GM21390 (cell line): ENCODE results near the gene PCSK6.

Experiments
- ATAC-seq: cut with Tn5 transposase; IDR thresholded peaks from one replicate; pipeline ENCODE4 v1.9.1; 2021; ENCODE audit not compliant: unreplicated experiment

Gene PCSK6

GRCh38 chr15:101523560-101523940 is 34.0 kb upstream of the PCSK6 start:
- ATAC-seq: no peak

GRCh38 chr15:101522621-101523559 is 33.4 kb upstream of the PCSK6 start:
- no peak for ATAC-seq

GRCh38 chr15:101522091-101522490 is 32.6 kb upstream of the PCSK6 start:
- ATAC-seq: no peak

GRCh38 chr15:101521591-101521990 is 32.1 kb upstream of the PCSK6 start:
- no peak for ATAC-seq

GRCh38 chr15:101521069-101521468 is 31.6 kb upstream of the PCSK6 start:
- ATAC-seq: no peak

DNA sequence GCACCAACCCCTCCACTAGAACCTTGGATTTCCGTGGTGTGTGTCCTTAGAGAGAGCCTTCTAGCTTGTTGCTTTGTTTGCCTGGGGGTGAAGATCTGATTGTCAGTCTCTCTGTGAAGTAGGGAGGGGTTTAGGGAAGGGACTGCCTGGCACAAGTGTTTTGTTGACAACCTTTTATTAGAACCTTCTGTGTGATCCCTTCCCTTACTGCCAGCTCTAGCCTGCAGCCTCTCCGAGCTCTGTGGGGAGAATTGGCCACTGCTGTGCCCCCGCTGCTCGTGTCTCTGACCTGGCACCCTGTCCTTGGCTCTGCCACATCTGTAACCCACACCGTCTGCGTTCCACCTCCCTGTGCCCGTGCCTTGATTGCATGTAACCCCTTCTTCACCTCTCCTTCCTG is 30.9 kb upstream of the PCSK6 start:
- no peak for ATAC-seq

- no peak for ATAC-seq
Observed at GRCh38 chr15:101517504-101517903, 28.0 kb upstream of the PCSK6 start.

DNA sequence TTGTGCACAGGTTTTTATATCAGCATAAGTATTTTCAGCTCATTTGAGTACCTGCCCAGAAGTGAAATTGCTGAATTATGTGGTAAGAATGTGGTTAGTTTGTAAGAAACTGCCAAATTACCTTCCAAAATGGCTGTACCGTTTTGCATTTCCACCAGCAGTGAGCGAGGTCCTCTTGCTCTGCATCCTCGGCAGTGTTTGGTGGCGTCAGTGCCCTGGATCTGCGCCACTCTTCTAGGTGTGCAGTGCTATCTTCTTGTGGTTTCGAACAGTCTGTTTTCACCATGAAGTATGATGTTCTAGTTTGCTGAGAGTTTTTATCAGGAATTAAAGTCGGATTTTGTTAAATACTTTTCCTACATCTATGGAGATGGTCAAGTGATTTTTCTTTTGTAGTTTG is 24.8 kb upstream of the PCSK6 start:
- ATAC-seq: no peak

GRCh38 chr15:101511717-101512116 is 22.2 kb upstream of the PCSK6 start:
- ATAC-seq: no peak

DNA sequence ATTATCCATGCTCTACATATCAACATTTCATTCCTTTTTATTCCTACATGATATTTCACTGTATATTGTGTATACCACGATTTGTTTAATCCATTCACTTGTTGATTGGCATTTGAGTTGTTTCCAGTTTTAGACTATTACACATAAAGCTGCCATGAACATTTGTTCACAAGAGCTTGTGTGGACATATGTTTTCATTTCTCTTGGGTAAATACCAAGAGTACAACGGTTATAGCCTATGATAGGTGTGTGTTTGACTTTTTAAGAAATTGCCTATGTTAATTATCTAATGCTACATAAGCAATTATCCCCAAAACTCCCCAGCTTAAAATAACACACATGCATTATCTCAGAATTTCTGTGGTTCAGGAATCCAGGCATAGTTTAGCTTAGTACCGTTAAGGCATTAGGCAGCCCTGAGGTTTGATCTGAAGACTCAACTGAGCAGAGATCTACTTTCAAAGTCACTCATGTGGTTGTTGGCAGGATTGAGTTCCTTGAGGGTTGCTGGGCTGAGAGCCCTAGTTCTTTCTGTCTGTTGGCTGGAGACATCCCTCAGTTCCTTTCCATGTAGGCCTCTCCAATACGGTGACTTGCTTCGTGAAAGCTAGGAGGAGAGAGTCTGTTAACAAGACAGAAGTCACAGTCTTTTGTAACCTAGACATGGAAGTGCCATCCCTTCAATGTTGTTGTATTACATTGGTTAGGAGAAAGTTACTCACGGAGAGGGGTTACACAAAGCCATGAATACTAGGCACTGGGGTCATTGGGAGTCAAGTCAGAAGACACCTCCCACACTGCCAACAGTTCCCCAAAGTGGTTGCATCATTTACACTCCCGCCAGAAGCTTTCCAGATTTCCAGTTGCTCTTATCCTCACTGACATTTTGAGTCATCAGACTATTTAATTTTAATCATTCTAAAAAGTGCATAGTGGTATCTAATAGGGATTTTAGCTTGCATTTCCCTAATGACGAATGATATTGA is 21.0 kb upstream of the PCSK6 start:
- no peak for ATAC-seq

DNA sequence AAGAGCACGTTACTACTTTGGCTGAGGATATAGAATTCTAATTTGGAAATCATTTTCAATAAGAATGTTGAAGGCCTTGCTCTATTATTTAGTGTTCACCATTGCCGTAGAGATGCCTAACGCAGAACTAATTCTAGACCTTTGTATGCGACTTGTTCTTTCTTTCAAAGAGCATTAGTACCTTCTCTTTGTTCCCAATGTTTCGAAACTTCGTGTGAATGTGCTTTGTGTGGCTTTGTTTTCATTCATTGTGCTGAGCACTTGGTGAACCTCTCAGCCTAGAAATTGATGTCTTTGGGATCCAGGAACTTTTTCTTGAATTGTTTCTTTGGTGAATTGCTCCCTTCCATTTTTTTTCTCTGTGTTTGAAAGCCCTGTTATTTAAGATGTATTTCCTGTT is 19.8 kb upstream of the PCSK6 start:
- ATAC-seq: no peak

DNA sequence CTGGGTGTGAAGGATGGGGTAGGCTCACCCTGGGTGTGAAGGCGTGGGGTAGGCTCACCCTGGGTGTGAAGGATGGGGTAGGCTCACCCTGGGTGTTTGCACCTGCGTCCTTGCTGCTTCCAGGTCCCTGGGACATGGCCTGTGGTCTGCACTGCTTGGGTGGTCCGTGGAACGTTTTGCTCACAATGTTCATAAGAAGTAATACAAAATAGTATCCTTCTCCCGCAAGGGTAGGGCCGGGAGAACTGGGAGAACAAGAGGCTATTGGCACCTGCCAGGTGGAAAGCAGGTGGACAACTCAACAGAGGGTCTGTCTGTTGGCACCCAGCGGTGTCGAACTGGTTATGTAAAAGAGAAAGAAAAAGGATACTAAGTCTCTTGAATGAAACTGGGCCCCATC is 17.0 kb upstream of the PCSK6 start:
- ATAC-seq: no peak

DNA sequence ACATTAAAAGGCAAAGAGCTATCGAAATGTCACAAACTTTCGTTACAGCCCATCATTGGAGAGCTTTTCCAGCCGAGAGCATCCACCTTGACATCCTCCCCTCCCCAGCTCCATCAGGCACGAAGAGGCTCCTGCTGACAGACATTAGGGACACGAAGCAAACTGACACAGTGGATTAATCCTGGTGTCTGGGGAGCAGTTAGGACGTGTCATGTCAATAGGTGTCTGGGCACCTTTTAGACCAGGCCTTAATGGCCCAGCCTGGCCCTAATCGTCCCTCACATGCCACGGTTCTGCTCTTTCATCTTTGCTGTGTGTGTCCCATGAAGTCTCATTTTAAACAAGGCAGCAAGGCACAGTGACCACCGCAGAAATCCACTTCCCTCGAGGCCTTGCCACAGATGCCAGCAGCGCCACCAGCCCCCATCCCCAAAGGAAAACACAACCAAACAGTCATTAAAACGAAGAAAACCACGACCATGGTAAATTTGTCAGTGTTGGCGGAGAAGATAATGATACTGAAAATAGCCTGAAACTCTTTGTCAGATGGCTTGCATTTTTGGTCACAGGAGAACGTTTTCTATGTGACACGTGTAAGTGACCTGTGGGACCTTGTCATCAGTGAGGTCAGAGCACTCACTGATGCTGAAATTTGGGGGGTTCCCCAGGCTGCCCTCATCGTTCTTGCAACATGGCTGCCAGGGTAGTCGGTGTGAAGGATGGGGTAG is 16.3 kb upstream of the PCSK6 start:
- no peak for ATAC-seq

DNA sequence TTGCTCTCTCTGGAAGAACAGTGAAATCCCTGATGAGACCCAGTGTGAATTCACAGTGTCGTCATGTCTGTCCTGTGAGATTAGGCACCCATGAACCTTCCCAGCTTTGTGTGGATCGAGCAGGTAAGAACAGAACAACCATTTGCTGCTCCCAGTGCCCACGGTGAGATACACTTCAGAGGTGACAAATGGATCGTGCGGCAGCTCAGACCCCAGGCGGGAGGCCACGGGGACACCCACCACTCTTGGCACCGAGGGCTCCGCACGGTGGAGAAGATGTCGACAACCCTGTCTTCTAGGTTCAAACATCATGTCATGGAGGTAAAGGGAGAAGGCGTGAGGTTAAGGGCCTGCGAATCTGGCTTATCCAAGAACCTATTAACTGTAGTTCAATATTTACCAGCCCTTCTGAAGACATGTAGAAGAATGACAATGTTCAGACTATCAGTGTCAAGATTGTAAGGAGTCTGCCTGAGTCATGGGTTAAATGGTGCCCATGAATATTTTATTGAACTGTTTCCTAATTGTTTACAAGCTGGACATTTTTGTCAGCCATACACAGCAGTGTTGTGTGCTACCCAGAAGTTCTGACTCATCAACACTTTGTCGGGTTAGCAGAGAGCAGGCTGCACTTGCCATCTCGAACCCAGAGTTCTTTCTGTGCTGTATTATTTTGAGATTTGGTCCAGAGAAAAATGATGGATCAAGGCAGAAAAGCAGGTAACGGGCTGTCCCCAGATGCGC is 15.5 kb upstream of the PCSK6 start:
- no peak for ATAC-seq

GRCh38 chr15:101504373-101504772 is 14.9 kb upstream of the PCSK6 start:
- no peak for ATAC-seq

DNA sequence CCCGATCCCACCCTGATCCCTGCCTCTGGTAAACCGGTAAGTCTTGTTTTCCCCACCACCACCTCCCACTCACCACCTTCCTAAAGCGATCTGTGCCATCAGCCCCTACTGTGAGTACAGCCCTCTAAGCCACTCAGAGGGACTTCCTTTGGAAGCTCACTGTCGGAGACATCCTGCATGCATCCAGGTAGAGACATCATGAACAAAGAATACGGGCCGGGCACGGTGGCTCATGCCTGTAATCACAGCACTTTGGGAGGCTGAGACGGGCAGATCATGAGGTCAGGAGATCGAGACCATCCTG is 13.7 kb upstream of the PCSK6 start:
- ATAC-seq: no peak

DNA sequence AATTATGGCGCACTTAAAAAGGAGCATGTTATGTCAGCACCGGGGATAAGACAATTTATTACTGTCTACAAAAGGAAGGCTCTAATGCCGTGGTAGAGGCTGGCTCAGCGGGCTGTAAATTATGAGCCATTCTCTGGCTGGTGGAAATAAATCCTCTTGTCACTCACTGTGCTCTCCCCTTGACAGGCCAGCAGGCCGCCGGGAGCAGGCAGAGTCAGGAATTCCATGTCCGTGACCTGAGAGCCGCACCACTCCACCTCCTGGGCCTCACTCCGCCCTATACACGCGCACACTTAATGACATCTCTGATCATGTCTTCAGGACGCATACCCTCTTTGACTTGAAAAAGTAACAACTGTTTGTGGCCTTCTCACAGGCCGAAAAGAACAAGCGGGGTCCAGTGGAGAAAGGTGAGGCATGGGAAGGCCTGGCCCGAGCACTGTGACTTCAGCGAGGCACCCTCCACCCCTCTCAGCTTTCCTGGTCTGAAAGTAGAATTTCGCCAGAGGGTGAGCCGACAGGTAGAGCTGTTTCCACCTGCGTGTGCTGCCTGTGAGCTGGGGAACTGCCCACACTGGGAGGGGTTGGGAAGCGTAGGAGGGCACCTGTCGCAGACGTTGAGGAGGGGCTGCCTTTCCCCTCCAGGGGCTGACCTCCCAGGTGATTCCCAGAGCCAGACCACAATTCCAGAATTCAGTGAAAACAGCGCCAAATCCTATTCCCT is 13.2 kb upstream of the PCSK6 start:
- no peak for ATAC-seq

DNA sequence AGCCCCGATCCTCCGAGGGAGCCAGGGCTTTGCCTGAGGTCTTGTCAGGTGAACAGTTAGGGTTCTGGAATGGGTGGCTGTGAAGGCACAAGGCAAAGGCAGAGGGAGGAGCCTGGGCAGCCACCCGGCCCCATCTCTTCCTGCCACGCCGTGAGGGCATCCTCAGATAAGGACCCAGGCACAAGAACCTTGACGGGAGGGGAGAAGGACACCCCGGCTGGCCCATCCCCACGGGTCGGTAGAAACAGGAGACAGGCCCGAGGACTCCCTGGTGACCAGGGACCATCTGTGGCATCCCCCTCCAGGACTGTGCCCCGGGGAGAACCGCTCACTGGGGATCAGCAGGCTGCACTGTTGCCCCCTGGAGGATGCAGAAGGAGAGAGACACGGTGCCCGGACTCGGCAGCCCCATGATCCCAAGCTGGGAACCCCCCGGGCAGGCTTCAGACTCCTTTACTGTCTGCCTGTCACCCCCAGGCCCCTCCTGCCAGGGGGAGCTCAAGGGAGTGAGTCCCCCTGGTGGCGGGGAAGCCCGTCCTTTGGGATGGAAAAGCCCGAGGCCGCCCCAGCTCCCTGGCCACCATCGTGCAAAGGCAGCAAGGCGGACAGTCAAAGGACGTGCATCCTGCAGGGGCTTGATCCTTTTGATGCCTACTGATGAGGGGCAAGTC is 12.3 kb upstream of the PCSK6 start:
- peak; percentile 65 for ATAC-seq

DNA sequence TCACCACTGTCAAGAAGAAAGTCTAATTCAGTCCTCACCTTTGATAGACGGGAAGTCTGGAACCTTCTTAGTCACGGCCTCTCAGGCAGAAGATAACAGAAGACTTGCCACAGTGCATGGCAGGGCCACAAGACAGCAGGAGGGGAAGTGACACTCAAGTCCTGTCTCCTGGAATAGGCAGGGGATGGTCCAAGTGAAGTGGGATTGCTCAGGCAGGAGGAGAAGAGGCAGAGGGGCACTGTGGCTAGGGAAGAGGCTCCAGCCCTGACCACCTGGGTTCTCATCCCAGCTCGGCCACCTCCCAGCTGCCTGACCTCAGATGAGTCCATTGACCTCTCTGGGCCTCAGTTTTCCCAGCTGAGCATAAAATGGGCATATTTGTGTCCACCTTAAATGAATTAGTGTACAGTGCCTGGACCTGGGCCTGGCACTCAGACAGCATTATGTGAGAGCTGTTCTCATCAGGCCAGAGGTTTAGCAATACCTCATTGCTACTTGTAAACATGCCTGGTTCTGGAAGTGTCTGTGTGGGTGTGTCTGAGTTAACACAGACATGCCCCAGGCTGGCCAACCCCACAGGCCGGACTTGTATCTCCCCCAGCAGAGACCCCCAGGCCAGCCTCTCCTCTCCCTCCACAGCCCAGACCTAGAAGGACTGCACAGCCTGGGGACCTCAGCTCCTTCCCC is 11.5 kb upstream of the PCSK6 start:
- ATAC-seq: no peak
